Right renal cortex interstitium (tissue), 3 donors: Measurements from ENCODE around the gene STRA6. TPM values are rescaled to one million over a fixed set of nuclear protein-coding genes. Genes with fewer than 3 reads are reported as not detected.

Experiments
- DNase-seq, 3 donors: peaks; one replicate each; pipeline ENCODE4 v3.0.0-alpha.2; 2013; ENCODE audit warnings: low read depth in 3 of 3, low spot score in 2 of 3
- polyA plus RNA-seq, 3 donors: library from polyadenylated mRNA; unstranded; fragments of 120-200 nt; gene quantifications; one replicate each; pipeline ENCODE4 v1.2.1, GENCODE V29; 2013; ENCODE audit not compliant: insufficient read length in 3 of 3

The STRA6 gene
- polyA plus RNA-seq, 3 donors, result 20.4 to 30.0 (median 27.3) TPM

DNA sequence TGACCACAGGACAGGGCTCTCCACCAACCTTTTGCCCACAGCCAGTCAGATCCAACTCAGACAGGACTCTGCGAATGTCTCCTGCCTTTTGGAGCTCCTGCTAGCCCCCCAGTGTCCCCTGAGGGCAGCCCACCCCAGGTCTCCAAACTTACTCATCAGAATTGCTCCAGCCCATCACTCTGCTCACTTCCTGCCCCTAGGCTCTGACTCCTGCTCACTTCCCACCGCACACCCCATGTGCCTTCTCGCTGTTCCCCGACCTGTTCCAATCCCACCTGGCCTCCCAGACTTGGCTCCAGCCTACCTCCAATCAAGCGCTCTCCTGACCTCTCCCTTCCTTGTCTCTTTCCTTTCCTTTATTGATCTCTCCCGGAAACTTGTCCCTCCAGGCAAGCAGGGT is 5.9 kb upstream of the STRA6 start:
- no peak for DNase-seq

DNA sequence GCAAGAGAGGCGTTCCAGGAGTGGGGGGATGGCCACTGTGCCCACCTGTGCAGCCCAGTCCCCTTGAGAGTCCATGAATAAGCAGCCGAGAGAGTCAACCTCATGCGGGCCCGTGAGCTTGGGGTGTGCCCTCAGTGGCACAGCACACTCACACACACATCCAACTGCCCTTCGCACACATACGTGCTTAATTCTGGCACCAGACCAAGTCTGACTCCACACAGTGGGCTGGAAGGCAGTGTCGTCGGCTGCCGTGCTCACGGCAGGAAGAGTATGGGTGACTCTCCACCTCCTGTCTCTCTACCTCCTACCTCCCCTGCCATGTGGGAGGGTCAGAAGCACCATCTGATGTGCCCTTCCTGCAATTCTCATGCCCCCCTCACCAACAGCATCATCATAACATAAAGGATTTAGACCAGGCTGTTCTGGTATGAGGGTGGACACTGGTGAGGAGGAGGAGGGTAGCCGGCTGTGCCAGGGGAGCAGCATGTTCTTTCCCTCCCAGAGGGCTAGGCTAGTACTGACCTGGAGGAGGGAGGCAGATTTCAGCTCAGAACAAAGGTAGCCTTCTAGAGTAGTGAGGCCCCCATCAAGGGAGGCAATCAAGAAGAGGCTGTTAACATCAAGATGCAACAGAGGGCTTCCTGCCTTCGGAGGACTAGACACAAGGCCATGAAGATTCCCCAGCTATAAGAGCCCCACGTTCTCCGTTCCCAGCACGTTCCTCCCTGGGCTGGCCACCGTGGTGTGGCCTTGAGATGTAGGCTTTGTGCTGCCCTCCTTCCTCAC is 5.3 kb upstream of the STRA6 start:
- no peak for DNase-seq

GRCh38 chr15:74206801-74207281 is 4.3 kb upstream of the STRA6 start:
- DNase-seq, result no peak

DNA sequence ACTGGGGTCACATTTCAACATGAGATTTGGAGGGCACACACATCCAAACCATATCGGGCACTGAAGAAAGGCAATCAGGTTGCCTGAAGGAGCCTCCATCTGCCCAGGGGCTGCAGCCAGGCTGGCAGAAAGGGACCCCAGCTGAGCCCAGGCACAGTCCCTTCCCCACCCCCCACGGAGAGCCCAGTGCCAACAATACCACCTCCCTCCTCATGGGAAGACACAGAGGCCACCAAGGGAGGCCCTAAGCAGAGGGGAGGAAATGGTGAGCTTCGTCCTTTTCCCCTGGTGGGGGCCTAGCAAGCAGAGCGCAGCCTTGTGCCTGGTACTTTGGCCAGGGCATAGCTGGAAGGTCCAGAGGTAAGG is 3.0 kb upstream of the STRA6 start:
- no peak for DNase-seq

- DNase-seq, result no peak
Observed at GRCh38 chr15:74203914-74204431, 1.4 kb upstream of the STRA6 start.

DNA sequence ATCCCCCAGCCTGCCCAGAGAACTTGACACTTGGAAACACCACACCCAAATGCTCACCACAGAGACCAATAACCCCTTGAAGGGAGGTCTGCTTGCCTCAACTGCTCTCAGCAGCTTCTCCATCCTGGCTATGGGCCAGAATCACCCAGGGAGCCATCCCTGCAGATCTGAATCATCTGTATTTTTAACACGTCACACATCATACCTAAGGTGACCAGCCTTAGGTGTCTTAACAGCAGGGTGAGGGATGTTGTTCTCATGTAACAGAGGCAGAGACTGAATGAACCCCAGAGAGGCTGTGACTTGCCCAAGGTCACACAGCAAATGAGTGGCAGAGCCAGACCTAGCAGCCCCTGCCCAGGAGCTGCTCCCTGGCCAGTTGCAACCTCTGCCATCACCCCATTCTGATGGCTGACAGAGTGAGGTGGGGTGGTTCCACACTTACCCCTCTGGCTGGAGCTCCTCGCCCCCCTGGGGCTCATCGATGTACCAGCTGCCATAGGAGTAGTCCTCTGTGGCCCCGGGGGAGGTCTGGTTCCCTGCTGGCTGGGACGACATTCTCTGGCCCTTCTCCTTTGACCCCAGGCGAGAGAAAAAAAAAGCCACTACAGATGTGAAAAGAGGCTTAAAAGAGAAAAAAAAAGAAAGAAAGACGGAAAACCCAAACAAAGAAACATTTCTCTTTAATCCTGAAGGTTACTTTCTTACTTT is 722 bp downstream of the STRA6 start:
- DNase-seq, result no peak

GRCh38 chr15:74200871-74201419 is 1.6 kb downstream of the STRA6 start:
- no peak for DNase-seq

- DNase-seq, result no peak
Observed at GRCh38 chr15:74200412-74200815, 2.2 kb downstream of the STRA6 start.

- DNase-seq, result no peak
Observed at GRCh38 chr15:74199297-74199652, 3.3 kb downstream of the STRA6 start.

DNA sequence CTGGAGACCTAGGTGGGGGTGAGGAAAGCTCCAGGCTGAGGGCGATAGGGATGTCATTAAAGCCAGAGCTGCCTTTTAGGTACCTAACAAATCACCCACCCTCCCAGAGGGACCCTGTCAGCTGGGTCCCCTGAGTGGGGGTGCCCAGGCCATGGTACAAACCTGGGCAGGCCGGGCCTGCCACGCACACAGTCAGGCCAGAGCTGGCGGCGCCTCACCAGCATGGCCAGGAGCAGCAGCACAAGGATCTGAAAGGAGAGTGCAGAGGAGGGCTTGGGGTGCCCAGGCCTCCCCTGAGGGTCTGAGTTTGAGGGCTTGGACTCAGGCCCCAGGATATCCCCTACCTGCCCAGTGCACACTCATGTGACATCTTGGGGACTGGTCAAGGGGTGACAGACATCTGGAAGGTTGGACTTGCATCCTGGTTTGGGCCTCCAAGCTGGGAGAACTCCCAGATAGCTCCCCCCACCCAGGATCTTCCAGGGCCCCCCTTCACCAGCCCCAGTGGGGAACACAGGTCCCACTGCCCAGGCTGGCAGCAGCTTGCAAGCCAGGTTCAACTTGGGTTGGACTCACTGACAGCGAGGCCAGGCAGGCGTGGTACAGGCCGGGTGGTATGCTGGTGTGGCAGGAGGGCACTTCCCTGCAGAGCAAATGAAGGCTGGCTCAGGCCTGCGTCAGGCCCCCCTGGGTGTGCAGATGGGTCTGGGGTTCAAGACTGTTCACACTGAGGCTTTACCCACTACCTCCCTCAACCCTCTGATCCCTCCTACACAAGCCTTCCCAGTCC is 5.2 kb downstream of the STRA6 start:
- DNase-seq, result no peak

GRCh38 chr15:74196175-74196574 is 6.4 kb downstream of the STRA6 start:
- DNase-seq, result no peak

DNA sequence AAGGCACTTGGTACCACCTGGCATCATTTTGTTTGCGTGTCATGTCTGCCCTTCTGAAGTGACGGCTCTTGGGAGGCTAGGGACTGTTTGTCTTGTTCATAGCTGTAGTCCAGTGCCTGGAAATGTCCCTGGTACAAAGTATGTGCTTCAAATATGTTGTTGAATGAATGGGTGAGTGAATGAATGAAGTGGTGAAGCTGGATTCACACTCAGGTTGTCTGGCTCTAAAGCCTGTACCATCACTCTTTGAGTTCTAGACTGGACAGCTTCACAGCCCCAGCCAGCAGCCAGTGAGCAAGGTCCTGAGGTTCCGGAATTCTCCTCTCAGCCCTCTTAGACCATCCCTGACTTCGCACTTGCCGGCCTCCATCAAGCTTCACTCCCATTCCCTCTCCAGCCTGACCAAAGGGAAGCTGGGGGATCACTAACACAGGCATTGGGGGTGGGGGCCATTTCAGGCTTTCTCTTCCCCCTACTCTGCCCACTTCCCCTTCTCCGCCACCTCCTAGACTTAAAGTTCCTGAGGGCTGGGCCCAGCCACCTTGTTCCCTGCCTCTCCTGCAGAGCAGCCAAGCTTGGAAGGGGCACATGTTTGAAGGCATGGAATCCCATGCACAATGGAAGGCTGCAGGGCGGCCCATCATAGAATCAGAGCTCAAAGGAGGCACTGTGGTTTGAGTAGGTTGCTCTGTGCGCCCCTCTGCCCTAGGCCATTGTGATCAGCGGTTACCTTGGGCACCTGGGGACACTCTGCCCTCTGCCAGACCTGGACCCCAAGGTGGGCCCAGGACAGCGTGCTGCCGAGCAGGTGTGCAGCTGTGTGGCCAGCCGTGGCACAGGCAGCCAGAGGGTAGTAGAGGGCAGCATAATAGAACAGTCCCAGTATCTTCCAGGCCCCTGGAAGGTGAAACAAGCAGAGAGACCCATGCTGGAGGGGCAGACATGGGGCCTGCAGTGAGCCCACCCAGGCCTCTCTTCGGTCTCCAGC is 7.7 kb downstream of the STRA6 start:
- DNase-seq, result no peak

- DNase-seq, result no peak
Observed at GRCh38 chr15:74193905-74194304, 8.7 kb downstream of the STRA6 start.

- no peak for DNase-seq
Observed at GRCh38 chr15:74193299-74193718, 9.3 kb downstream of the STRA6 start.

- no peak for DNase-seq
Observed at GRCh38 chr15:74192751-74193150, 9.8 kb downstream of the STRA6 start.

GRCh38 chr15:74191798-74192197 is 10.8 kb downstream of the STRA6 start:
- DNase-seq, result no peak

DNA sequence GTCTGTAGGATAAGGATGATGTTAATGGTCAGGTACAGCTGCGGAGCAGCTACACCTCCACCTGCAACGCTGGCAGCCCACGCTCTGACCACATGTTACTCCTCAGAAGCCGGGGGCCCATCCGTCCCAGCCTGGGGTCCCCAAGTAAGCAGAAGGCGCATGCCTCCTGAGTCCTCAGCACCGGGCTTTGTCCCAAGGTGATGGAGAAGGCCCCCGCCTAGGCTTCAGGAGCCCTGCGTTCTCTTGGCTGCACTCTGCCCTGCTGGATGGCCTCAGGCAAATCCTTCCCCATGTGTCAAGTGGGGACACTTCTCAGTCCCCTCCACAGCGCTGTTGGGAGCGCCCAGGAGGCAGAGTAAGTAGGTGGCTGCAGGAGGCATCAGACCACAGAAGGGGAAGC is 14.4 kb downstream of the STRA6 start:
- DNase-seq, result no peak

- DNase-seq, result no peak
Observed at GRCh38 chr15:74185710-74186348, 16.8 kb downstream of the STRA6 start.

DNA sequence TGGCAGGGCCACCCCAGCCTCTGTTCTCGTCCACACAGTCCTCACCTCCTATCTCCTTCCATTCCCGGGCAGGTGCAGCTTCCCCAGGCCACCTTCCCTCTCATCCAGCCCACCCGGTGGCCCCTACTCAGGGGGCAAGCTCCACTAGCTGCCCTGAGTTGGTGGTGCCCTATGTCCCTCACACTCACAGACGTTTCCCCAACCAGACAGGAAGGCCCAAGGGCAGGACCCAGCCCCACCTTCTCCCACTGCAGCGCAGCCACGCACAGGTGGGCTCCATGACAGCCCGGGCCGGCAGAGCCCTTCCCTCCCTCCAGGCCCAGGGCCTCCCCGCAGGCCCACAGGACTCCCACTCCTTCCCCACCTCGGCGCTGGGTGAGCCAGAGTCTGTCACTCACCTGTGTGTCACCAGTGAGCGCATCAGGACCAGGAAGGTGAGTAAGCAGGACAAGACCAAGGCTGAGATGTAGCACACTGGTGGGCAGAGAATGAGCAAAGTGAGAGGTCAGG is 17.9 kb downstream of the STRA6 start:
- no peak for DNase-seq
